HAP-1 (cell line): ENCODE results near the gene FRAS1.
"Not testable (repeated sequence)": the region's sequence is repeated elsewhere in the genome, so short reads cannot be mapped to it uniquely, and the experiment has no call there.

Experiments
- DNase-seq, 2 experiments: peaks; one replicate each; pipeline ENCODE4 v3.0.0-alpha.2; 2016 to 2020; ENCODE audit warnings: low spot score in 2 of 2
- H3K27me3 ChIP-seq: fragments of 250-450 bp; sonication (Bioruptor Pico); 2 replicates; pipeline ENCODE4 v1.5.1; 2020; ENCODE audit warnings: low read depth, mild to moderate bottlenecking, moderate library complexity
- H3K36me3 ChIP-seq: fragments of 250-450 bp; sonication (Bioruptor Pico); replicated peaks from 2 replicates; pipeline ENCODE4 v1.5.1; 2020; ENCODE audit warnings: mild to moderate bottlenecking
- H3K4me1 ChIP-seq: fragments of 250-450 bp; sonication (Bioruptor Pico); 2 replicates; pipeline ENCODE4 v1.5.1; 2020; ENCODE audit warnings: mild to moderate bottlenecking
- H3K4me3 ChIP-seq: fragments of 250-450 bp; sonication (Bioruptor Pico); 2 replicates; pipeline ENCODE4 v1.5.1; 2020; ENCODE audit warnings: mild to moderate bottlenecking, moderate library complexity
- H3K9me3 ChIP-seq: fragments of 250-450 bp; sonication (Bioruptor Pico); 2 replicates; pipeline ENCODE4 v1.5.1; 2020; ENCODE audit warnings: mild to moderate bottlenecking, moderate library complexity
- in situ Hi-C: fragments of 300-500 bp; cut with MboI; formaldehyde crosslinking; loops from 3 replicates; pipeline ENCODE4 v1.14.3; 2020; ENCODE audit warnings: low sequenced_read_pairs, inconsistent platforms, mixed read lengths

Gene FRAS1

GRCh38 chr4:78527103-78527502 is 470.0 kb downstream of the FRAS1 start:
- DNase-seq = no peak
- Histone ChIP-seq H3K4me3 (no peak overlapping the region), H3K9me3 (no peaks in the 10 kb centered on the region), H3K27me3 (no peaks in the 10 kb centered on the region), H3K36me3 (no peaks in the 10 kb centered on the region), H3K4me1 (no peaks in the 10 kb centered on the region)
- in situ Hi-C loops = no loop called here

GRCh38 chr4:78527555-78527954 is 470.4 kb downstream of the FRAS1 start:
- no peak for DNase-seq
- Histone ChIP-seq H3K4me3 (no peak overlapping the region), H3K36me3 (no peaks in the 10 kb centered on the region), H3K27me3 (no peaks in the 10 kb centered on the region), H3K9me3 (no peaks in the 10 kb centered on the region), H3K4me1 (no peaks in the 10 kb centered on the region)
- in situ Hi-C loops = no loop called here

GRCh38 chr4:78528327-78528726 is 471.2 kb downstream of the FRAS1 start:
- DNase-seq = no peak
- in situ Hi-C loops = no loop called here
- no peaks in the 10 kb centered on the region for H3K36me3 ChIP-seq

GRCh38 chr4:78529569-78530209 is 472.6 kb downstream of the FRAS1 start:
- no peaks in the 10 kb centered on the region for H3K9me3 ChIP-seq
- H3K27me3 ChIP-seq = no peaks in the 10 kb centered on the region
- in situ Hi-C loops = no loop called here
- no peaks in the 10 kb centered on the region for H3K4me1 ChIP-seq
- no peak overlapping the region for H3K4me3 ChIP-seq
- H3K36me3 ChIP-seq = no peaks in the 10 kb centered on the region
- no peak for DNase-seq

More at GRCh38 chr4:78528327-78528726, 471.2 kb downstream of the FRAS1 start:
- H3K4me3 ChIP-seq = no peak overlapping the region
- no peaks in the 10 kb centered on the region for H3K4me1 ChIP-seq
- H3K9me3 ChIP-seq = no peaks in the 10 kb centered on the region
- H3K27me3 ChIP-seq = no peaks in the 10 kb centered on the region

- Histone ChIP-seq H3K4me1 (no peaks in the 10 kb centered on the region), H3K9me3 (no peaks in the 10 kb centered on the region), H3K4me3 (no peak overlapping the region), H3K36me3 (no peaks in the 10 kb centered on the region), H3K27me3 (no peaks in the 10 kb centered on the region)
- in situ Hi-C loops = no loop called here
- no peak for DNase-seq
Observed at GRCh38 chr4:78532046-78532445, 474.9 kb downstream of the FRAS1 start.

- Histone ChIP-seq H3K36me3 (no peaks in the 10 kb centered on the region), H3K4me3 (no peak overlapping the region), H3K4me1 (no peaks in the 10 kb centered on the region), H3K9me3 (no peaks in the 10 kb centered on the region), H3K27me3 (no peaks in the 10 kb centered on the region)
- in situ Hi-C loops = no loop called here
- no peak for DNase-seq
Observed at GRCh38 chr4:78533854-78534253, 476.7 kb downstream of the FRAS1 start.

GRCh38 chr4:78534286-78534955 is 477.3 kb downstream of the FRAS1 start:
- no peaks in the 10 kb centered on the region for H3K9me3 ChIP-seq
- no peak overlapping the region for H3K4me3 ChIP-seq
- H3K27me3 ChIP-seq = no peaks in the 10 kb centered on the region
- H3K4me1 ChIP-seq = no peaks in the 10 kb centered on the region
- in situ Hi-C loops = no loop called here
- H3K36me3 ChIP-seq = no peaks in the 10 kb centered on the region
- no peak for DNase-seq

GRCh38 chr4:78542373-78542772 is 485.2 kb downstream of the FRAS1 start:
- Histone ChIP-seq H3K4me3 (no peak overlapping the region), H3K36me3 (no peaks in the 10 kb centered on the region), H3K9me3 (no peaks in the 10 kb centered on the region), H3K27me3 (no peaks in the 10 kb centered on the region), H3K4me1 (no peaks in the 10 kb centered on the region)
- in situ Hi-C loops = no loop called here
- DNase-seq = no peak

GRCh38 chr4:78543424-78544125 is 486.5 kb downstream of the FRAS1 start:
- in situ Hi-C loops = no loop called here
- no peaks in the 10 kb centered on the region for H3K4me1 ChIP-seq
- DNase-seq = no peak
- H3K36me3 ChIP-seq = no peaks in the 10 kb centered on the region
- no peaks in the 10 kb centered on the region for H3K9me3 ChIP-seq
- H3K27me3 ChIP-seq = no peaks in the 10 kb centered on the region
- H3K4me3 ChIP-seq = no peak overlapping the region

GRCh38 chr4:78544678-78545077 is 487.6 kb downstream of the FRAS1 start:
- Histone ChIP-seq H3K36me3 (no peaks in the 10 kb centered on the region), H3K9me3 (no peaks in the 10 kb centered on the region), H3K4me3 (no peak overlapping the region), H3K4me1 (no peaks in the 10 kb centered on the region), H3K27me3 (no peaks in the 10 kb centered on the region)
- in situ Hi-C loops = no loop called here
- no peak for DNase-seq

GRCh38 chr4:78545275-78546246 is 488.4 kb downstream of the FRAS1 start:
- no peaks in the 10 kb centered on the region for H3K36me3 ChIP-seq
- no peaks in the 10 kb centered on the region for H3K9me3 ChIP-seq
- DNase-seq = no peak
- no peaks in the 10 kb centered on the region for H3K4me1 ChIP-seq
- H3K27me3 ChIP-seq = no peaks in the 10 kb centered on the region
- in situ Hi-C loops = no loop called here
- no peak overlapping the region for H3K4me3 ChIP-seq

- H3K4me3 ChIP-seq, H3K9me3 ChIP-seq, in situ Hi-C loops, H3K27me3 ChIP-seq, H3K4me1 ChIP-seq, H3K36me3 ChIP-seq, DNase-seq: not testable (repeated sequence)
Observed at GRCh38 chr4:78547899-78548298, 490.8 kb downstream of the FRAS1 start.

GRCh38 chr4:78548889-78549288 is 491.8 kb downstream of the FRAS1 start:
- DNase-seq, H3K36me3 ChIP-seq, H3K4me1 ChIP-seq, H3K27me3 ChIP-seq, H3K9me3 ChIP-seq, in situ Hi-C loops, H3K4me3 ChIP-seq: not testable (repeated sequence)
